ENCODE results near the gene CTNNA3. TPM values are rescaled to one million over a fixed set of nuclear protein-coding genes. Genes with fewer than 3 reads are reported as not detected.

CTNNA3 gene
- total RNA-seq, 6 experiments from 2014 or later: 0.19 to 3.6 (median 1.2) TPM

- no peak for DNase-seq
- Histone ChIP-seq H3K4me3 (no peak overlapping the region), H3K4me1 (no peaks in the 10 kb centered on the region), H3K9me3 (no peaks in the 10 kb centered on the region), H3K27me3 (no peaks in the 10 kb centered on the region), H3K36me3 (no peaks in the 10 kb centered on the region), H3K27ac (no peak overlapping the region)
- intact Hi-C loops (cut with DNase I): no loop called here
- WGBS (ENCODE audit: insufficient coverage, low coverage, low lambda C conversion rate, missing lambda C conversion rate): 67% methylated on average over 2 of the region's 2 CpGs
- no peak for TF ChIP-seq CTCF (IDR thresholded peaks at IDR 0.05)
- no peak for TF ChIP-seq POLR2A (IDR thresholded peaks at IDR 0.05)
- no peak for ATAC-seq
Measured at GRCh38 chr10:67550046-67550445, 145.9 kb downstream of the CTNNA3 start.

- Histone ChIP-seq H3K4me3 (no peak overlapping the region), H3K4me1 (no peaks in the 10 kb centered on the region), H3K36me3 (no peaks in the 10 kb centered on the region), H3K27ac (no peak overlapping the region), H3K9me3 (no peaks in the 10 kb centered on the region), H3K27me3 (no peaks in the 10 kb centered on the region)
- no peak for ATAC-seq
- WGBS (ENCODE audit: insufficient coverage, low coverage, low lambda C conversion rate, missing lambda C conversion rate): 54% methylated on average over 2 of the region's 2 CpGs
- no peak for DNase-seq
- TF ChIP-seq POLR2A (IDR thresholded peaks at IDR 0.05): no peak
- TF ChIP-seq CTCF (IDR thresholded peaks at IDR 0.05): no peak
- intact Hi-C loops (cut with DNase I): no loop called here
Measured at GRCh38 chr10:67549390-67549789, 146.6 kb downstream of the CTNNA3 start.

- ATAC-seq (no peak), DNase-seq (no peak)
- TF ChIP-seq POLR2A (IDR thresholded peaks at IDR 0.05): no peak
- no peak for TF ChIP-seq CTCF (IDR thresholded peaks at IDR 0.05)
- H3K9me3 ChIP-seq: no peaks in the 10 kb centered on the region
- H3K36me3 ChIP-seq: no peaks in the 10 kb centered on the region
- no peak overlapping the region for H3K27ac ChIP-seq
- H3K4me3 ChIP-seq: no peak overlapping the region
- H3K4me1 ChIP-seq: no peaks in the 10 kb centered on the region
- intact Hi-C loops (cut with DNase I): no loop called here
- H3K27me3 ChIP-seq: no peaks in the 10 kb centered on the region
Measured at GRCh38 chr10:67541411-67541810, 154.6 kb downstream of the CTNNA3 start.

- Histone ChIP-seq H3K36me3 (no peaks in the 10 kb centered on the region), H3K27ac (no peak overlapping the region), H3K27me3 (no peaks in the 10 kb centered on the region), H3K9me3 (no peaks in the 10 kb centered on the region), H3K4me1 (no peaks in the 10 kb centered on the region), H3K4me3 (no peak overlapping the region)
- DNase-seq (no peak), ATAC-seq (no peak)
- 83% methylated on average over 6 of the region's 6 CpGs for whole genome bisulfite sequencing (ENCODE audit: insufficient coverage, low coverage, low lambda C conversion rate, missing lambda C conversion rate)
- TF ChIP-seq CTCF (IDR thresholded peaks at IDR 0.05) (no peak), POLR2A (IDR thresholded peaks at IDR 0.05) (no peak)
- intact Hi-C loops (cut with DNase I): no loop called here
Measured at GRCh38 chr10:67539312-67539711, 156.7 kb downstream of the CTNNA3 start.

- H3K36me3 ChIP-seq: no peaks in the 10 kb centered on the region
- no peaks in the 10 kb centered on the region for H3K27me3 ChIP-seq
- no peak overlapping the region for H3K4me3 ChIP-seq
- no peaks in the 10 kb centered on the region for H3K9me3 ChIP-seq
- intact Hi-C loops (cut with DNase I): no loop called here
- DNase-seq (no peak), ATAC-seq (no peak)
- TF ChIP-seq POLR2A (IDR thresholded peaks at IDR 0.05): no peak
- TF ChIP-seq CTCF (IDR thresholded peaks at IDR 0.05): no peak
- H3K4me1 ChIP-seq: no peaks in the 10 kb centered on the region
- WGBS (ENCODE audit: insufficient coverage, low coverage, low lambda C conversion rate, missing lambda C conversion rate): 83% methylated on average over 1 of the region's 1 CpG
- no peak overlapping the region for H3K27ac ChIP-seq
Measured at GRCh38 chr10:67537906-67538305, 158.1 kb downstream of the CTNNA3 start.

Data from right lobe of liver (tissue), 6 donors.